Measurements from ENCODE around the gene AOAH. TPM values are rescaled to one million over a fixed set of nuclear protein-coding genes. Genes with fewer than 3 reads are reported as not detected.

Gene AOAH
- total and polyA plus RNA-seq, 2 donors (not counting 3 experiments of a cell fraction or from before 2014, with no cell fraction given): not detected

GRCh38 chr7:36742911-36743775 lies 18.8 kb upstream of the AOAH start:
- Histone ChIP-seq H3K9ac (replicated peaks; ENCODE audit: extremely low read depth, insufficient read depth, low read length) (no peak overlapping the region), H3K36me3 (ENCODE audit: control insufficient read depth in 2 of 2, extremely low read depth in 1 of 2, insufficient read depth in 2 of 2, low read length in 2 of 2) (no peaks in the 10 kb centered on the region), H3K27ac (ENCODE audit: insufficient read depth, low read depth, low read length) (no peak overlapping the region), H3K9me3 (replicated peaks; ENCODE audit: control insufficient read depth, insufficient read depth, low read length) (no peaks in the 10 kb centered on the region), H3K4me2 (ENCODE audit: insufficient read depth, low read length) (no peak overlapping the region), H4K20me1 (replicated peaks; ENCODE audit: control insufficient read depth, extremely low read depth, insufficient read depth, low read length) (no peaks in the 10 kb centered on the region), H3K4me1 (ENCODE audit: control insufficient read depth, extremely low read depth, insufficient read depth, low read length) (no peaks in the 10 kb centered on the region), H3K27me3 (ENCODE audit: control insufficient read depth in 2 of 2, insufficient read depth in 2 of 2, low read length in 2 of 2) (no peaks in the 10 kb centered on the region), H3K9me1 (replicated peaks; ENCODE audit: control insufficient read depth, extremely low read depth, insufficient read depth, low read length) (no peaks in the 10 kb centered on the region), H2AFZ (ENCODE audit: low read depth, low read length) (no peak overlapping the region), H3K4me3 (replicated peaks in 1 of 3; ENCODE audit: insufficient read depth in 1 of 3, low read depth in 1 of 3, low read length in 3 of 3) (no peak overlapping the region), H3K79me2 (ENCODE audit: control insufficient read depth, insufficient read depth, low read length) (no peaks in the 10 kb centered on the region)
- DNase-seq (ENCODE audit: low read depth, low spot score): no peak
- dilution Hi-C loops (cut with MboI; ENCODE audit: extremely low pct_ligation_motif_present, low sequenced_read_pairs) (no loop called here), intact Hi-C loops (cut with micrococcal nuclease) (no loop called here)
- BruUV-seq (replicated peaks): no TSS peak
- ChIA-PET POLR2A (no interaction called here), CTCF (no interaction called here)
- no peak for FAIRE-seq
- no peak for TF ChIP-seq POLR2AphosphoS5 (IDR thresholded peaks at IDR 0.05; ENCODE audit: insufficient read depth, low read depth, low read length)

GRCh38 chr7:36741866-36742265 lies 17.6 kb upstream of the AOAH start:
- H3K27me3 ChIP-seq (ENCODE audit: control insufficient read depth in 2 of 2, insufficient read depth in 2 of 2, low read length in 2 of 2): no peaks in the 10 kb centered on the region
- H4K20me1 ChIP-seq (replicated peaks; ENCODE audit: control insufficient read depth, extremely low read depth, insufficient read depth, low read length): no peaks in the 10 kb centered on the region
- H3K9ac ChIP-seq (replicated peaks; ENCODE audit: extremely low read depth, insufficient read depth, low read length): no peak overlapping the region
- no peaks in the 10 kb centered on the region for H3K79me2 ChIP-seq (ENCODE audit: control insufficient read depth, insufficient read depth, low read length)
- H3K36me3 ChIP-seq (ENCODE audit: control insufficient read depth in 2 of 2, extremely low read depth in 1 of 2, insufficient read depth in 2 of 2, low read length in 2 of 2): no peaks in the 10 kb centered on the region
- BruUV-seq (replicated peaks): no TSS peak
- dilution Hi-C loops (cut with MboI; ENCODE audit: extremely low pct_ligation_motif_present, low sequenced_read_pairs): no loop called here
- FAIRE-seq (no peak), DNase-seq (ENCODE audit: low read depth, low spot score) (no peak)
- no peak overlapping the region for H3K4me3 ChIP-seq (replicated peaks in 1 of 3; ENCODE audit: insufficient read depth in 1 of 3, low read depth in 1 of 3, low read length in 3 of 3)
- H3K4me1 ChIP-seq (ENCODE audit: control insufficient read depth, extremely low read depth, insufficient read depth, low read length): no peaks in the 10 kb centered on the region
- TF ChIP-seq FOS (IDR thresholded peaks at IDR 0.05; ENCODE audit: borderline replicate concordance, insufficient read depth, low read length) (no peak), POLR2AphosphoS5 (IDR thresholded peaks at IDR 0.05; ENCODE audit: insufficient read depth, low read depth, low read length) (no peak), JUN (IDR thresholded peaks at IDR 0.05; ENCODE audit: borderline replicate concordance, insufficient read depth, insufficient read length, low read depth) (no peak), GATA2 (IDR thresholded peaks at IDR 0.05; ENCODE audit: insufficient read depth, insufficient read length, low read depth, low read length) (no peak), EZH2 (IDR thresholded peaks at IDR 0.05; ENCODE audit: borderline replicate concordance, low read depth, low read length, severe bottlenecking) (no peak), MAX (IDR thresholded peaks at IDR 0.05; ENCODE audit: insufficient read depth, insufficient read length) (no peak), MYC (IDR thresholded peaks at IDR 0.05; ENCODE audit: low read depth, low read length) (no peak), CTCF (IDR thresholded peaks at IDR 0.05; ENCODE audit: extremely low read depth in 1 of 2, insufficient read depth in 1 of 2, low read depth in 1 of 2, low read length in 2 of 2) (no peak), POLR2A (IDR thresholded peaks at IDR 0.05; ENCODE audit: low read depth, low read length) (no peak)
- H3K9me1 ChIP-seq (replicated peaks; ENCODE audit: control insufficient read depth, extremely low read depth, insufficient read depth, low read length): no peaks in the 10 kb centered on the region
- no peak overlapping the region for H3K4me2 ChIP-seq (ENCODE audit: insufficient read depth, low read length)
- no peaks in the 10 kb centered on the region for H3K9me3 ChIP-seq (replicated peaks; ENCODE audit: control insufficient read depth, insufficient read depth, low read length)
- H3K27ac ChIP-seq (ENCODE audit: insufficient read depth, low read depth, low read length): no peak overlapping the region
- no peak overlapping the region for H2AFZ ChIP-seq (ENCODE audit: low read depth, low read length)
- CTCF ChIA-PET: no interaction called here
- intact Hi-C loops (cut with micrococcal nuclease): no loop called here
- POLR2A ChIA-PET: no interaction called here

Data from endothelial cell of umbilical vein (primary cell).